Measurements from ENCODE around the gene THBS2.
"Not testable (repeated sequence)": the region's sequence is repeated elsewhere in the genome, so short reads cannot be mapped to it uniquely, and the experiment has no call there.

The THBS2 gene

DNA sequence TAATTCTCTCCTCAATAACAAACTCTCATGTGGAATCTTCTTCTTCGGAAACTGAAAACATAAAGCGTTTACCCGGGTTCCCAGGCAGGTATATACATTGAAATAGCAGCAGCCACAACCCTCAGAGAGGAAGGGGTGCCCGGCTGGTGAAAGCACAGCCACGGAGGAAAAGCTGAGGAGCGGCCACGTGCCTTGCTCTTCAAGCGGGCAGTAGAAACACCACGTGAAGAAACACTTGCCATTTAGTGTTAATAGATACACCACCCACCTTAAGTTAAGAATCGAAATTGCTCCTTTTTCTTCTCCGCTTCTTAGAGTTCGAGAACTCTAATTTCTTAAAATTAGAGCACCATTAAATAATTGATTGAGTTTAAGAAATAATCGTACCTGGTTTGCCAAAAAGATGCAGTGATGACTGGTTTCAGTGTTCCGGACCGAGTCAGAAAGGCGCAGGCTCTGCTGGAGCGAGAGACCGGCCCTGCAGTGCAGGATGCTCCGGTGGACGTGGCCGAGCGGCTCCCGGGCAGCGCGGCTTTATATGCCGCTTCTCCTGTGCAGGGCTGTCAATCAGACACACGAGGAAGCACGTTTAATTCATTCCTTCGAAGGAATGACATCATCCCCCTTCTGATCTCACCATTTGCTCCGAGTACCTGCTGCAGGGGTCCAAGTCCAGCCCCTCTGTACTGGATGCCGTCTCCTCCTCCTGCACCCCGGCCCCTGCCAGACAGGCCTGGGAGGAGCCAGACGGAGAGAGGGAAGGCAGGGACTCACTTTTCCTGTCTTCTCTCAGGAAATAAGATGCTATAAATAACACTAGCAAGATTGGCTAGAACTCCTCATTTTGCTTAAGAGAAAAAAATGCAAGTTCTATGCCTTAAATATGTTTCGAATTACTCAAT lies at the start of gene THBS2:
Gene THBS2, minus strand, starts transcription at position 510 of the 902 bp plus-strand sequence. CDS start 3,062 bp downstream, outside the sequence.
- H3K4me3 ChIP-seq (ENCODE audit: low read depth, low read length) = peak within 1 kb of the TSS; percentile 10

DNA sequence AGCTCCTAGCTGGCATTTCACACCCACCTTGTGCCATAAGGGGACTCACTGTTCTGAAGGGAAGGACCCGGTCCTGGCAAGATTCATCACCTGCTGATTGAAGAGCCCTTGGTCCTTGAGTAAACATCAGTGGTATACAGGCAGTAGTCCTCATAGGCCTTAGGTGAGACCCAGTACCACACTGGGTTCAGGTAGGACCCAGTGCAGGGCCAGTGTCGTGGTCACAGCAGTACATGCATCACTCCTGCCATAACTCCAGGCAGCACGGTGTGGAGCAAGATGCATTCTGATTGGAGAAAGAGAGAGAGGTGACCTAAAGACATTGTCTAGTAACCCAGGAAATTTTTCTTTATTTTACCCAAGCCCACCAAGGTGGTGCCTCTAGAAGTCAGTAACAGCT lies 49.1 kb upstream of the THBS2 start:
- H3K4me3 ChIP-seq (ENCODE audit: low read depth, low read length) = no peak overlapping the region

DNA sequence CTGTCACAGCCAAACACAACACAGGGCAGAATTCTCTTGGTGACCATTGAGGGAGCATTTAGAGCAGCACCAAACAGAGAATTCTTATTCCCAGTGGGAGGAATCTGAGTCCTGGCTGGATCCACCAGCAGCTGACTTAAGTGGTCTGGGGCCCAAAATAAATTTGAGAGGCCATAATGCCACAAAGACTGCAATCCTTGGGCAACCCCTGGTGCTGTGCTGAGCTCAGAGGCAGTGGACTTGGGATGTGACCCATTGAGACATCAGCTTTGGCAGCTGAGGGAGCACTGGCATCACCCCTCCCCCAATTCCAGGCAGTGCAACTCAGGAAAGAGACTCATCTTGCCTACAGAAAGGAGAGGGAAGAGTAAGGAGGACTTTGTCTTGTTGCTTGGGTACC lies 48.6 kb upstream of the THBS2 start:
- H3K4me3 ChIP-seq (ENCODE audit: low read depth, low read length) = no peak overlapping the region

DNA sequence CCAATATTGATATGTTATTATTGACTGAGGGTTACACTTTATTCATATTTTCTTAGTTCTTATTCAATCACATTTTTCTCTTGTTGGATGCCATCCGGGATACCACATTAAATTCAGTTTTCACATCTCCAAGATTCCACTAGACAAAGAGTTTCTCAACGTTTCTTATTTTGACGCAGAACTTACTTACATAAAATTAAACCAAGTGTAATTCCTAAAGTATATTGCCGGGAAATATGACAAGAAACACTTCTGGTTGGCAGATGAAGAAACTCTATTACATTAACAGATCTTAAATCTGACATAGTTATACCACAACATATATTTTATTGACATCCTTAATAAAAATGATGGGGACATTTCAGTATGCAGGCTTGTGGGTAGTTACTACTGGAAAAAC lies 47.3 kb upstream of the THBS2 start:
- H3K4me3 ChIP-seq (ENCODE audit: low read depth, low read length) = no peak overlapping the region

DNA sequence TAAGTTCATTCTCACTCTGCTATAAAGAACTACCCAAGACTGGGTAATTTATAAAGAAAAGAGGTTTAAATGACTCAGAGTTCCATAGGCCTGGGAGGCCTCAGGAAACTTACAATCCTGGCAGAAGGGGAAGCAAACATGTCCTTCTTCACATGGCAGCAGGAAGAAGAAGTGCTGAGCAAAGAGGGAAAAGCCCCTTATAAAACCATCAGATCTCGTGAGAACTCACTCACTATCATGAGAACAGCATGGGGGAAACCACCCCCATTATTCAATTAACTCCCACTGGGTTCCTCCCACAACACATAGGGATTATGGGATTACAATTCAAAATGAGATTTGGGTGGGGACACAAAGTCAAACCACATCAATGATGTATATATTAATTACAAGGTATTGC lies 45.0 kb upstream of the THBS2 start:
- H3K4me3 ChIP-seq (ENCODE audit: low read depth, low read length) = not testable (repeated sequence)

DNA sequence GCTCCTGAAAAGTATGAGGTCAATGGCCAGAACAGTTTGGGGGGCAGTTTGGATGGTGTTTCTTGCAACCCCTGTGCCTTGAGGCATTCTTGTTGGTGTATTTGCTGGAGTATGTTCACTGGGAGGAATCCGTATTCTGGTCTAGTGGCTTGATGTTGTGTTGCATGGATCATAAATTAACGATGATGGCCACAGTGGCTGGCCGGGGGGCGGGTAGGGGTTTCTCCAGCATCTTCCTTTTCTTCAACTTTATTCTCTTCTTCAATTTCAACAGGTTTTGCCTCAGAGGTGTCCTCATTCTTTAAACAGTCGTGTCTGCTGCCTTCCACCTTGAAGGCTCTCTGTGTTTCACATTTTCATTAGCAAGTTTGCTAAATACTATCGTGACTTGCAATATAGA lies 43.0 kb upstream of the THBS2 start:
- H3K4me3 ChIP-seq (ENCODE audit: low read depth, low read length) = no peak overlapping the region

DNA sequence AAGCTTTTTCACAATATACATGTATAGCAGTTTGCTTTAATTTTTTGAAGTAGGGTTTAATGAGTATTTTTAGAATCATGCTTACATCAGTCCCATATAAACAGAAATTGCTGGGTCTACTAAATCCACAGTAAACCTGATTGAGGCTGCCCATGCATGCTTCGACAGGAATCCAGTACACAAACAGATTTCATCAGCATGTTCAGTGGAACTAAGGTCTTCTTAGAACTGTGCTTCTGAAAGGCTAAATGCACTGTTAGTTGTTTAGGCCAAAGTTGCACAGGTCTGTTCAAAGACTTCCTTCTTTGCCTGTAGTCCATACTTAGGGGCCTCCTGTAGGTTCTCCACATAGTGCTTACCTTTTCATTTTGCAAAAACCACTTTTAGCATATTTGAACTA lies 42.5 kb upstream of the THBS2 start:
- H3K4me3 ChIP-seq (ENCODE audit: low read depth, low read length) = no peak overlapping the region

DNA sequence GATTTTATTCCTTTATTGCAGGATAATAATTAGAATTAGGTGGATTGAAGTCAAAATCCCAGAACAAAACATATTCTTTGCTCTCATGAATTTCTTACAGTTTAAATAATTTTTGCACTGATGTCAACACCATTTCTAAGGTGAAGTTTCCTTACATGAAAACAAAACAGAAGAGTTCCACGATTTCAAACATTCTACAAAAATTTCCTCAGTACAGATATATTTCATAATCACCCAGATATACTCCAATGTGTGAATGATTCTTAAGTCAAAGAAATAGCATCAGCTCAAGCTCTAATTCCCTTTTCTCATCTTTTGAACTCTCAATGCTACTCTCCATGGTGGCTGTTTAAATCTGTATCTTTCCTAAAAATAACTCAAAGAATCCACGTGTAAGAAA lies 39.5 kb upstream of the THBS2 start:
- H3K4me3 ChIP-seq (ENCODE audit: low read depth, low read length) = no peak overlapping the region

DNA sequence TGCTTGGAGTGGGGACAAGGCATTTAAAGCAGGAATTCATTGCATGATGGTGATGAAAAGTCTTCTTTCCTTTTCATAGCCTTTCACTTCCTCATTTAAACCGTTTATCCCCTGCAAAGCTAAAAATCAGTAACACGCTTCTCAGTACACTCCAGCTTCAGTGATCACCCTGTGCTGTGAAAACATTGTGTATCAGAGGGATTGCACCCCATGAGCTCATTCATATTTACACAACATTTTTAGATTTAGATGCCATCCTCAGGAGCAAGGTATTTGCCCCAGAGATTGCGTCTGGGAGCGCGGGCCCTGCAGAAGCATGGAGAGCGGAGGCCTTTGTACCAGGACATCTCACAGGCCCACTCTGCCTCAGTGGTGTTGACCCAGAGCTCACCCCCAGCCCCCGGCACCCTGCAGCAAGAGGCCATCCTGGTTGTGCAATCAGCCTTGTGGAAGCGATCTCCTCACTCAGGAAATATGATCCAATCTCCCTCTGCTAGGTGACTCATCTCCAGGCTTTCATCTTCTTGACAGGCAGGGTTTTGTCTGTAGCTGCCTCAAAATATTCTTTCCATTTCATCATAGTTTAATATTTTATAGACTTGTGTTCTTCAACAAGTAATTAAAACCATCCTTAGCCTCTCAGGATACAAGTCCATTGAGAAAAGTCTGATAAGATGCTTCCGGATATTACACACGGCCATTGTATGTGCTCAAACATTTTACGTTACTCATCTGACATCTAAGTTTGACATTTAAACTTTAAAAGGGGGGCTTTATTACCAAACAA lies 38.9 kb upstream of the THBS2 start:
- H3K4me3 ChIP-seq (ENCODE audit: low read depth, low read length) = no peak overlapping the region

DNA sequence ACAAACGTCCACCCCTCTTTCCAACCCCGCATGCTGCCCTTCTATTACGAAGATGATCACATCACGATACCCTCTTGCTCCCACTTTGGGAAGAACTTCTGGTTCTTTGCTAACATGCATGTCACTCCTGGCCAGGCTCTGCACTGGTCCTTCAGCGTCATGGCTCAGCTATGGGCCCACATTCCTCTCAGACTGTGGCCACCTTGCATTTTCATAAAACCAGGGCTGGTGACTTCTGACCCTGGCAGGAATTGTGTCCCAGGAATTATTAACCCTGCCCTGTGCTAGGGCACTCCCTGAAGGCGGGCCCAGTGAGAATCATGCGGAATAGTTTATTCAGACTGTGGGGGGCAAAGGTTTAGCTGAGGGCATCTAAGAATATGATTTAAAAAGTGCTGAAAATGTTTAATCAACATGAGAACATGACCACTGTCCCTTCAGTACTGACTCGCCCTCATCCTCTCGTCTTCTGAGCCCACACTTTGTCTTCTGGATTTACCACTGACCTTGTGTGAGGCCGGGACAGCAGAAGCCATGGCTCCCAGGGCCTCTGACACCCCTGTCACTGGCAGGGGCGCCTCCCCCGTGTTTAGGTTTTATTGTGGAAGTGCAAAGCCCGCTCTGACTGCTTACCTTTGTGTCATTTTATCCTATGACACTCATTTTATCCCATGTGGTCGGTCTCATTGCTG lies 38.1 kb upstream of the THBS2 start:
- no peak overlapping the region for H3K4me3 ChIP-seq (ENCODE audit: low read depth, low read length)

DNA sequence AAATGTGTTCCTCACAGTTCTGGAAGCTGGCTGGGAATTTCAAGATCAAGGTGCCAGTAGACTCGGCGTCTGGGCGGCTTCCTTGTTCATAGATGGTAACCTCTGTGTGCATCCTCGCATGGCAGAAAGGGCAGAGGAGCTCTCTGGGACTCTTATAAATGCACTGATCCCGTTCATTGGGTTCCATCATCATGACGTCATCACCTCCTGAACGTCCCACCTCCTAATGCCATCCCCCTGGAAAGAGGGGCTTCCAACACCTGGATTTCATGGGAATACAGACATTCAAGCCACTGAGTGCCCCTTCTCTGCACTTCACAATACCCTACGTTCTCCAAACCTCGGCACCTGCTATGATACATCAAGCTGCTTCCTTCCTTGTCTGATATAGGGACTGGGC lies 37.5 kb upstream of the THBS2 start:
- H3K4me3 ChIP-seq (ENCODE audit: low read depth, low read length) = no peak overlapping the region

DNA sequence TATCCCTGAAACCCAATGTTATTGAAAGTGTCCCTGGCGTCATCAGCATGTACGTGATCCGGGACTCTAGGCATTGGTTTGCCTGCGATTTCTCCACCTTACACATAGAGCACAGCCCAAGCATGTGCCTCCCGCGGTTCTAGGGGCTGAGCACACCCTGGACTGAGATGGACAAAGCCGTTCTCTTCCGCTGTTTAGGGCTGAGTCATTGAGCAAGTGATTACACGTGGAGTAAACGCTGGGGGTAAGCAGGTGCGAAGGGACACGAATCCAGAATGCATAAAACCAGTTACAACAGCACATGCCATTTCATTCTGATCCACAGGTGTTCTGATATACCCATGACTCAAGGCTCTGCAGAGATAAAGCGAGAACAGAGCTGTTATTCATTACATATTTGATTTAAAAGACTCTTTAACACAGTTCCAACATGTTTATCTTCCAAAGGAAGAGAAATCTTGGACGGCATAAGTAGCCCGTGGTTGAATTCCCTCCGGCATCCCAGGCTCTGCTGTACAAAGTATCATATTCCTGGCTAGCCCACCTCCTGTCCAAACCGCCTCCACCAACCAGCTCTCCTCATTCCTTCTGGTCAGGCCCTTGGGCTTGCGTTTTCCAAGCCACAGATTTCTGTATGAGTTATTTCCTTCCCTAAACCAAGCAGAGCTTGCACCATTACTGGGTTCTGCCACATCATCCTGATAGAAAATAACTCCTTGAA lies 36.1 kb upstream of the THBS2 start:
- no peak overlapping the region for H3K4me3 ChIP-seq (ENCODE audit: low read depth, low read length)

DNA sequence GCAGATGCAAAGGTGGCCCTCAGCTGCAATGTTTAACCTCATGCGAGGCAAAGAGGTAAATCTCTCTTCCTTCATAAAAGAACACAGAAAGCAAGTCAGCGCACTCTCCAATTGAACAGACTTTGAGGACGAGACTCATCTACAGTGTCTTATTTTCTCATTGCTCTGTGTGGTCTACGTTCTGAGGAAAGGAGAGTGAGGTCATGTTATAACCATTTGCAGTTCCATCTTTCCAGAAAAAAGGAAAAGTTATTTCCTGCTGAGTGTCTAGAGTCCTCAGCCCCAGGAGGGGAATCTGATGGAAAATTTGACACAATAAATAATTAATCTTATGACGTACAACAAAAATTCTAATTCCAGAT lies 35.6 kb upstream of the THBS2 start:
- H3K4me3 ChIP-seq (ENCODE audit: low read depth, low read length) = no peak overlapping the region

DNA sequence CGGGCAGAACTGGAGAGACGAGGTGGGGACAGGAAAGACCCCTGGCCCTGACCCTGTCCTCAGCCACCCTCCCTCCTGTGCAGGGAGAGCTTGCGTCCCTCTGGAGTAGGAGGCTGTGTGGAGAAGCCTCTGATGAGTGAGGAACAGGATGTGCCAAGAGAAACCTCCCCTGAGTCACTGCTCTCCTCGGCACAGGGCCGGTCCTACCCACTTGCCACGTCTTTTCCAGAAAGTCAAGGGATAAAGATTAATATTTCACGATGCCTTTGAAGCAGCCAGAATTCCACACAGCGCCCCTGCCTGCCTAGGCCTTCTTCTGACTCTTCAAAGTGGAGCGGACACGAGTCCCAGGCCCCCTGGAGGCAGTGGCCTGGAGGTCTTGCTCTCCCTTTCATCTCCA lies 34.9 kb upstream of the THBS2 start:
- H3K4me3 ChIP-seq (ENCODE audit: low read depth, low read length) = no peak overlapping the region

DNA sequence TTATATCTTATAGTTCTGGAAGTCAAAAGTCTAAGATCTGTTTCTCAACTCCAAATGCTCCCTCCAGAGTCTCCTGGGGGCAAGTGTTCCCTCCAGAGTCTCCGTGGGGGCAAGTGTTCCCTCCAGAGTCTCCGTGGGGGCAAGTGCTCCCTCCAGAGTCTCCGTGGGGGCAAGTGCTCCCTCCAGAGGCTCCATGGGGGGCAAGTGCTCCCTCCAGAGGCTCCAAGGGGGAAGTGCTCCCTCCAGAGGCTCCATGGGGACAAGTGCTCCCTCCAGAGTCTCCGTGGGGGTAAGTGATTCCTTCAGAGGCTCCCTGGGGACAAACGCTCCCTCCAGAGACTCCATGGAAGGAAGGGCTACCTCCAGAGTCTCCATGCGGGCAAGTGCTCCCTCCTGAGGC lies 34.0 kb upstream of the THBS2 start:
- H3K4me3 ChIP-seq (ENCODE audit: low read depth, low read length) = no peak overlapping the region

DNA sequence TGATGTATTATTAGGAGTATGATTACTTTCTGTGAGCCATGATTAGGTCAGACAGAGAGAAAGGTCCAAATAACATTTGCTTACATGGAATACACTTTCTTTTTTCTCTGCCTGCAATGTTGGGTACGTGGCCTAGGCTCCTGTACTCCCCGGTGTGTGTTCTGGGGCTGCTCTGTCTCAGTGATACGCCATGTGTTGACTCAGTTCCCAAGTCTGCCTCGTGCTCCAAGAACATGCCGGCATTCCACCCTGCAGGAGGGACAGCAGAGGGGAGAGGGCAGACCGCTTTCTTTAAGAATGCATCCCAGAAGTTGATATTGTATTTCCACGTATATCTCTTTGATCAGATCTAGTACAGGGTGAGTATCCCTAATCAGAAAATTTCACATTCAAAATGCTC lies 33.3 kb upstream of the THBS2 start:
- H3K4me3 ChIP-seq (ENCODE audit: low read depth, low read length) = no peak overlapping the region

DNA sequence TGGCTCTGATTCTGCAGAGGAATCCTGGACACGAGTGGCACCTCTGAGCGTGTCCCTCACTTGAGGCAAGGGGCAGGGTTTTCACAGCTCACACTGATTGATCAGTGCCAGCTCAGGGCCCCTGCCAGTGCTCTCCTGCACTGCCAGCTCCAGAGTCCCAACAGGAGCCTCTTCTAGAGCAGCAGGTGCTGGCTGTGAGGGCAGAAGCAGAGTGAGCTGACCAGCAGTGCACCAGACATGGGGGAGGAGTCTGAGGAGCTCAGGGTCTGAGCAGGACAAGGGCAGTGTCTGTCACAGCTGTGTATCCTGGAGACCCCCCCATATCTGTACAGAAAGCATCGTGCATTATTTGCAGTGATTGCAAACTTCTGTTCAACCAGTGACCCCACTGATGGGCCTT lies 31.5 kb upstream of the THBS2 start:
- no peak overlapping the region for H3K4me3 ChIP-seq (ENCODE audit: low read depth, low read length)

DNA sequence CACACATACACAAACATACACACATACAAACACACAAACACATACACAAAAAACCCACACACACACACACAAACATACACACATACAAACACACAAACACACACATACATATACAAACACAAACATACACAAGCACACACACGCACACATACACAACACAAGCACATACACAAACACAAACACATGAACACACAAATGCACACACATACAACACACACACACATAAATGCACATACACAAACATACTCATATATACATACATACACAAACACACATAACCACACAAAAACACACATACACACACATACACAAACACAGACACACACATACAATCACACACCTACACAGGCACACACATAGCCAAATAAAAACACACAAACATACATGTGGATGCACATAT lies 30.3 kb upstream of the THBS2 start:
- H3K4me3 ChIP-seq (ENCODE audit: low read depth, low read length) = no peak overlapping the region

DNA sequence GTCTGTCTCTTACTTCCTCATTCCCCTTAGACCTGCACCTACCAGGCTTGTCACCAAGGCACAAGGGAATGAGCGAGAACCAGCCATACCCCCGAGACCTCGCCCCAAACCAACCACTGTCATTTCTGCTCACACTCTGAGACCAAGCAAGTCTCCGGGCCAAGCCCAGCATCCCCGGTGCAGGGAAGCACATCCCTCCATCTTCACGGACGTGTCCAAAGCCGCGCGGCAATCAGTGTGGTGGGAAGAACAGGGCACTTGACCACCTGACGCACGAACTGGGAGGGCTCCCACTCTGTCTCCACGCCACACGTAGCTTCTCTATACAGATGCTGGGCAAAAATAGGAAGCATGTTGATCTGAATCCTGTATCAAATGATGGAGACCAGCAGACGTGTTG lies 28.4 kb upstream of the THBS2 start:
- H3K4me3 ChIP-seq (ENCODE audit: low read depth, low read length) = no peak overlapping the region

DNA sequence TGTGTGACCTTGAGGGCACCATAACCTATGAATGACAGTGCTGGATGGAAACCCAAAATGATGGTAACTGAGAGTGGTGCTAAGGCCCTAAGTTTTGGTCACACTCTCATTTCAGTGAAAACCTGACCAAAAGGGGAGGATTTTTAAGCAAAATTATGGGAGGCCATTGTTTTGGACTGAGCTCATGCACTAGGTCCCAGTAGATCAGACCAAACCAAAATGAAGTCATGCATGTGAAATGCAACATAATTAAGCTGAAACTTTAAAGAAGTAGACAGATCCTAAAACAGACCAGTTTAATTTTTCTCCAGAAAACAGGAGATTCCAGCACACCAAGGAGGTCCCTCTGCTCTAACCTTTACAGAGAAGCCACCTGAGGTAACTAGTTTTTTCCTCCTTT lies 24.0 kb upstream of the THBS2 start:
- no peak overlapping the region for H3K4me3 ChIP-seq (ENCODE audit: low read depth, low read length)

DNA sequence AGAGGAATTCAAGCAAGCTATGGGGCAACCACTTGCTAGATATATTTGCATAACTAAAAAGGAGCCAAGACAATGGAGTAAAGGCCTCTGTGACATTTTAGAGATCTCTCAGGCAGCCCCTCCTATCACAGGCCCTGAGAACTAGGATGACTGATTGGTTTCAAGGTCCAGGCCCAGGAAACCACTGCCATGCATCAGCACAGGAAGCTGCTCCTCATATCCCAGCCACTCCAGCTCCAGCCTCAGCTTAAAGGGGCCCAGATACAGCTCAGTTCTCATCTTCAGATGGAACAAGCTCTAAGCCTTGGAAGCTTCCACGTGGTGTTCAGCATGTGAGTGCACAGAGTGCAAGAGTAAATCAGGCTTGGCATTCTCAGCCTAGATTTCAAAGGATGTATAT lies 21.1 kb upstream of the THBS2 start:
- no peak overlapping the region for H3K4me3 ChIP-seq (ENCODE audit: low read depth, low read length)

Measured in iPS-11a (cell line).